Large intestine (tissue), 3 donors: ENCODE measurements around the gene SLC25A18. TPM values are rescaled to one million over a fixed set of nuclear protein-coding genes. Genes with fewer than 3 reads are reported as not detected.
"Not testable (repeated sequence)": the region's sequence is repeated elsewhere in the genome, so short reads cannot be mapped to it uniquely, and the experiment has no call there.

ENCODE experiments used
- DNase-seq, 2 donors: peaks; one replicate each; pipeline versions ENCODE4 v3.0.0 to v3.0.0-alpha.2; 2013
- H3K27ac ChIP-seq: one replicate; pipeline ENCODE4 v1.5.1; 2013; ENCODE audit warnings: low read length
- H3K27me3 ChIP-seq: 2 replicates; pipeline ENCODE4 v1.6.1; 2013; ENCODE audit warnings: low read length; ENCODE audit not compliant: control insufficient read depth, insufficient read depth
- H3K36me3 ChIP-seq: 2 replicates; pipeline ENCODE4 v1.6.1; 2013; ENCODE audit warnings: low read length; ENCODE audit not compliant: control insufficient read depth, insufficient read depth
- H3K4me1 ChIP-seq: one replicate; pipeline ENCODE4 v1.6.1; 2013; ENCODE audit warnings: low read length; ENCODE audit not compliant: control insufficient read depth, insufficient read depth
- H3K4me3 ChIP-seq: one replicate; pipeline ENCODE4 v1.5.1; 2013; ENCODE audit warnings: low read length
- H3K9me3 ChIP-seq: one replicate; pipeline ENCODE4 v1.6.1; 2013; ENCODE audit warnings: mild to moderate bottlenecking, low read depth, low read length, moderate library complexity; ENCODE audit not compliant: control insufficient read depth
- WGBS: methylation state at CpG from one replicate; pipeline ENCODE4 v1.1.5; 2013; ENCODE audit warnings: low lambda C conversion rate; ENCODE audit not compliant: insufficient coverage; 5-methylcytosine and 5-hydroxymethylcytosine counted together
- polyA plus RNA-seq: library from polyadenylated mRNA; unstranded; fragments of 120-200 nt; gene quantifications from one replicate; pipeline ENCODE4 v1.2.1, GENCODE V29; 2013

SLC25A18 gene
- polyA plus RNA-seq, 1 donor: 0.46 TPM

DNA sequence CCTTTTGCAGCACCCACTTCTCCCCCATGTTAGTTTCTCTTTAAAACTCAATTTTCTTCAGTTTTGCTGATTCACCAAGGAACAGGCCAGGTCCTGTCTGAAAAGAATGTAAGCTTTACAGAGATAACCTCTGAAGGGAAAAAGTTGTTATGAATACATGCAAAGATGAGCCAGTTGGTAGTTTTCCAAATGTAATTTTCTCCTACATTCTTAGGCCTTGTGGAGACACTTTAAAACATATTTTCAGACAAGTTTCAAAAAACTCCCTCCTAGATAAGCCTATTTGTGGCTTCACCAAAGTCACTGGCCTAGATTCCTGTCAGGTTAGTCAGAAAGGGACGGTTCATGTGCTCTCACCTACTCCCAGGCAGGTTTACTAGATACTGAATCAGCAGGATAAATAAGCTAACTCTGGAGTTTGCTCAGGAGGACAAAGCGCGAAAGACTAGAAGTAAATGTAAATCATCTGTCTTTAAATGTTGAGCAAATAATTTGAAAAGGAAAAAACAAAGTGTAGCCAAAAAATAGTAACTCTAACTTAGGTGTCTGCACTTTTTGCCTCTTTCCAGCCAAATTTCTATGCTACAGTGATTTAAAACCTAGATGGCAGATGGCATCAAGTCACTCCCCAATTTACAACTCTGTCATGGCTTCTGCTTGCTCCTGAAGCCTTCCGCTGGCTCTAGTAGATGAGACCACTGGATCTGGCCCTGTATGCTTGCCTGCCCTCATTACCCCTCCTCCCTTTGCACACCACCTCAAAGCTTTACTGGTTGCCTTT, 70.1 kb downstream of the SLC25A18 start:
- DNase-seq: peak; percentile 78
- 63% methylated on average over 2 of the region's 4 CpGs for WGBS
- Histone ChIP-seq H3K36me3 (no peaks in the 10 kb centered on the region), H3K27ac (peak overlapping the region; percentile 77), H3K4me1 (peaks cover 17% of the 10 kb centered on the region), H3K27me3 (no peaks in the 10 kb centered on the region), H3K9me3 (no peaks in the 10 kb centered on the region), H3K4me3 (no peak overlapping the region)

DNA sequence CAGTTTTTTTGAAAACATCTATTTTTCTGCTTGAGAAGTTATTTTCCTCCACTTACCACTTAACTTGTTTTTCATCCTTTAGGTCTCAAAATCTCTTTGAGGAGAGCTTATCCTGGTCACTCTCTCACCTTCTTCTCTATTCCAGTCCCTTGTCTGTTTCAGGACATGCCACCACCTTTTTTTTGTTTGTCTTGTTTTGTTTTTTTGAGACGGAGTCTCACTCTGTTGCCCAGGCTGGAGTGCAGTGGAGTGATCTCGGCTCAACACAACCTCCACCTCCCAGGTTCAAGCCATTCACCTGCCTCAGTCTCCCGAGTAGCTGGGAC, 70.7 kb downstream of the SLC25A18 start:
- Histone ChIP-seq H3K27me3 (no peaks in the 10 kb centered on the region), H3K27ac (peak overlapping the region; percentile 77), H3K9me3 (no peaks in the 10 kb centered on the region), H3K4me1 (peaks cover 17% of the 10 kb centered on the region), H3K4me3 (no peak overlapping the region), H3K36me3 (no peaks in the 10 kb centered on the region)
- WGBS: 86% methylated on average over 2 of the region's 3 CpGs
- no peak for DNase-seq

GRCh38 chr22:17634696-17635095, 71.4 kb downstream of the SLC25A18 start:
- H3K4me1 ChIP-seq: peaks cover 13% of the 10 kb centered on the region
- H3K4me3 ChIP-seq: no peak overlapping the region
- H3K36me3 ChIP-seq: no peaks in the 10 kb centered on the region
- H3K9me3 ChIP-seq: no peaks in the 10 kb centered on the region
- DNase-seq: no peak
- H3K27me3 ChIP-seq: no peaks in the 10 kb centered on the region
- no peak overlapping the region for H3K27ac ChIP-seq
- no CpG with 5 or more reads among the region's 3 CpGs for WGBS

DNA sequence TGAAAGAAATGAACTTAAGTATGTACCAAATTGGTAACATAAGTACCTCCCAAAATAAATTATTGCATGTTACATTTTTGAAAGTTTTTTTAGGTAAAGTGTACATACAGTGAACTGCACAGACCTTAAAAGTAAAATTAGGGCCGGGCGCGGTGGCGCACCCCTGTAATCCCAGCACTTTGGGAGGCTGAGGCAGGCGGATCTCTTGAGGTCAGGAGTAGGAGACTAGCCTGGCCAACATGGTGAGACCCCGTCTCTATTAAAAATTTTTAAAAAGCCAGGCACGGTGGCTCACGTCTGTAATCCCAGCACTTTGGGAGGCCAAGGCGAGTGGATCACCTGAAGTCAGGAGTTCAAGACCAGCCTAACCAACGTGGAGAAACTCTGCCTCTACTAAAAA, 73.6 kb downstream of the SLC25A18 start:
- not testable (repeated sequence) for H3K27me3 ChIP-seq, H3K9me3 ChIP-seq, H3K27ac ChIP-seq, H3K36me3 ChIP-seq, DNase-seq, H3K4me3 ChIP-seq
- no CpG with 5 or more reads among the region's 10 CpGs for WGBS
- H3K4me1 ChIP-seq: peaks cover 13% of the 10 kb centered on the region

- H3K27me3 ChIP-seq: no peaks in the 10 kb centered on the region
- no peaks in the 10 kb centered on the region for H3K9me3 ChIP-seq
- H3K4me3 ChIP-seq: peak overlapping the region; percentile 92
- peaks cover 13% of the 10 kb centered on the region for H3K4me1 ChIP-seq
- no peak for DNase-seq
- no peaks in the 10 kb centered on the region for H3K36me3 ChIP-seq
- peak overlapping the region; percentile 97 for H3K27ac ChIP-seq
- WGBS: 14% methylated on average over 2 of the region's 10 CpGs
These were observed 74.3 kb downstream of the SLC25A18 start for GRCh38 chr22:17637490-17638181.

- Histone ChIP-seq H3K4me3 (peak overlapping the region; percentile 92), H3K36me3 (no peaks in the 10 kb centered on the region), H3K27ac (peak overlapping the region; percentile 97), H3K4me1 (peaks cover 12% of the 10 kb centered on the region), H3K27me3 (no peaks in the 10 kb centered on the region), H3K9me3 (no peaks in the 10 kb centered on the region)
- DNase-seq: no peak
- WGBS: 0% methylated on average over 2 of the region's 10 CpGs
These were observed 74.8 kb downstream of the SLC25A18 start for GRCh38 chr22:17638182-17638431.

GRCh38 chr22:17638432-17639246, 75.3 kb downstream of the SLC25A18 start, which contains the start of gene BCL2L13:
BCL2L13 (plus strand) TSS chr22:17638757; CDS start chr22:17655712, 16,955 bp downstream.
- Histone ChIP-seq H3K27ac (peak within 1 kb of the TSS; percentile 97), H3K36me3 (no peaks in the 10 kb centered on the region), H3K4me1 (peaks cover 10% of the 10 kb centered on the region), H3K9me3 (no peaks in the 10 kb centered on the region), H3K27me3 (no peaks in the 10 kb centered on the region), H3K4me3 (peak within 1 kb of the TSS; percentile 92)
- peak; percentile 93 to 97 for DNase-seq
- WGBS: no CpG with 5 or more reads among the region's 70 CpGs

- no peaks in the 10 kb centered on the region for H3K27me3 ChIP-seq
- 5% methylated on average over 5 of the region's 8 CpGs for WGBS
- H3K27ac ChIP-seq: peak overlapping the region; percentile 97
- H3K36me3 ChIP-seq: no peaks in the 10 kb centered on the region
- H3K9me3 ChIP-seq: no peaks in the 10 kb centered on the region
- DNase-seq: peak; percentile 39 to 77
- peak overlapping the region; percentile 92 for H3K4me3 ChIP-seq
- peaks cover 4% of the 10 kb centered on the region for H3K4me1 ChIP-seq
These were observed 76.0 kb downstream of the SLC25A18 start for GRCh38 chr22:17639247-17639741.
